ENCODE measurements around the gene ACYP1. TPM values are rescaled to one million over a fixed set of nuclear protein-coding genes. Genes with fewer than 3 reads are reported as not detected.

The ACYP1 gene
- polyA plus RNA-seq, 1 of the 3 experiments (the other 2 are of a cell fraction): 53.5 TPM

GRCh38 chr14:75095690-75096089, 31.9 kb upstream of the ACYP1 start:
- Histone ChIP-seq H3K79me2 (ENCODE audit: insufficient read depth) (no peaks in the 10 kb centered on the region; the same call in 1 of the 2 replicates), H3K4me2 (no peak overlapping the region), H2AFZ (ENCODE audit: low read depth) (no peak overlapping the region), H3K27me3 (ENCODE audit: insufficient read depth) (no peaks in the 10 kb centered on the region), H3K27ac (ENCODE audit: low read depth in 2 of 2, low read length in 1 of 2) (no peak overlapping the region), H3K9me3 (no peaks in the 10 kb centered on the region), H3F3A (replicated peaks; ENCODE audit: insufficient read depth) (peaks cover 4% of the 10 kb centered on the region), H3K36me3 (replicated peaks in 1 of 2; ENCODE audit: control insufficient read depth in 1 of 2, insufficient read depth in 2 of 2, low read length in 1 of 2) (peaks cover 57 to 59% of the 10 kb centered on the region in 2 experiments), H3K9me2 (no peaks in the 10 kb centered on the region), H3K9ac (no peak overlapping the region), H4K20me1 (ENCODE audit: insufficient read depth) (no peaks in the 10 kb centered on the region), H3K4me3 (ENCODE audit: low read depth in 2 of 2, low read length in 1 of 2) (no peak overlapping the region), H3K4me1 (ENCODE audit: control insufficient read depth in 1 of 2, insufficient read depth in 2 of 2, low read depth in 1 of 2, low read length in 1 of 2) (no peaks in the 10 kb centered on the region)
- WGBS (ENCODE audit: low lambda C conversion rate): 94% methylated on average over 4 of the region's 4 CpGs
- DNase-seq: no peak
- CTCF ChIA-PET: interaction anchor here (2.1 to 15.6 kb wide), 2 partner anchors 150 to 235 kb away, joined by 8 to 290 read pairs; no protein-coding TSS in a partner anchor
- POLR2A ChIA-PET: interaction anchor here (0.7 kb wide), 1 partner anchor 172 kb away, joined by 7 read pairs; the partner anchor contains the start of gene RPS6KL1
- TF ChIP-seq GATA2 (CRISPR knock-in tag; IDR thresholded peaks at IDR 0.05) (no peak), RCOR1 (IDR thresholded peaks at IDR 0.05; ENCODE audit: low read length) (no peak), POLR2AphosphoS5 (IDR thresholded peaks at IDR 0.05; ENCODE audit: low read depth, low read length) (no peak), PBX3 (IDR thresholded peaks at IDR 0.05) (no peak), NRF1 (IDR thresholded peaks at IDR 0.05; ENCODE audit: low read depth, low read length) (no peak), ZBTB33 (IDR thresholded peaks at IDR 0.05; ENCODE audit: borderline replicate concordance, low read depth) (no peak), GABPA (IDR thresholded peaks at IDR 0.05; ENCODE audit: low read depth) (no peak), TEAD4 (IDR thresholded peaks at IDR 0.05; ENCODE audit: borderline replicate concordance, insufficient read depth) (no peak), ELF1 (IDR thresholded peaks at IDR 0.05) (no peak), USF1 (IDR thresholded peaks at IDR 0.05; ENCODE audit: borderline replicate concordance, low read depth) (no peak), MEF2A (IDR thresholded peaks at IDR 0.05; ENCODE audit: borderline replicate concordance, low read depth) (no peak), TCF12 (IDR thresholded peaks at IDR 0.05) (no peak), SIN3A (IDR thresholded peaks at IDR 0.05; ENCODE audit: borderline replicate concordance, low read depth, low read length) (no peak)

GRCh38 chr14:75094896-75095295, 31.1 kb upstream of the ACYP1 start:
- ChIA-PET CTCF (interaction anchor here (1.0 to 15.6 kb wide), 4 partner anchors 10 to 234 kb away, joined by 4 to 290 read pairs (median 6); no protein-coding TSS in a partner anchor), POLR2A (no interaction called here)
- DNase-seq: no peak
- H3F3A ChIP-seq (replicated peaks; ENCODE audit: insufficient read depth): peaks cover 10% of the 10 kb centered on the region
- no peak overlapping the region for H3K9ac ChIP-seq
- H3K27me3 ChIP-seq (ENCODE audit: insufficient read depth): no peaks in the 10 kb centered on the region
- 97% methylated on average over 3 of the region's 3 CpGs for whole genome bisulfite sequencing (ENCODE audit: low lambda C conversion rate)
- H3K9me2 ChIP-seq: no peaks in the 10 kb centered on the region
- no peak overlapping the region for H2AFZ ChIP-seq (ENCODE audit: low read depth)
- H4K20me1 ChIP-seq (ENCODE audit: insufficient read depth): no peaks in the 10 kb centered on the region
- H3K9me3 ChIP-seq: no peaks in the 10 kb centered on the region
- peaks cover 54 to 55% of the 10 kb centered on the region in 2 experiments for H3K36me3 ChIP-seq (replicated peaks in 1 of 2; ENCODE audit: control insufficient read depth in 1 of 2, insufficient read depth in 2 of 2, low read length in 1 of 2)
- no peaks in the 10 kb centered on the region for H3K4me1 ChIP-seq (ENCODE audit: control insufficient read depth in 1 of 2, insufficient read depth in 2 of 2, low read depth in 1 of 2, low read length in 1 of 2)
- no peaks in the 10 kb centered on the region; the same call in 1 of the 2 replicates for H3K79me2 ChIP-seq (ENCODE audit: insufficient read depth)
- H3K27ac ChIP-seq (ENCODE audit: low read depth in 2 of 2, low read length in 1 of 2): no peak overlapping the region
- H3K4me2 ChIP-seq: no peak overlapping the region
- H3K4me3 ChIP-seq (ENCODE audit: low read depth in 2 of 2, low read length in 1 of 2): no peak overlapping the region
- TF ChIP-seq MAX (IDR thresholded peaks at IDR 0.05; ENCODE audit: low read depth) (no peak), RXRA (IDR thresholded peaks at IDR 0.05; ENCODE audit: borderline replicate concordance, low read depth) (no peak), SIN3A (IDR thresholded peaks at IDR 0.05; ENCODE audit: borderline replicate concordance, low read depth, low read length) (no peak), POLR2AphosphoS5 (IDR thresholded peaks at IDR 0.05; ENCODE audit: low read depth, low read length) (no peak), ELF1 (IDR thresholded peaks at IDR 0.05) (no peak), ZBTB33 (IDR thresholded peaks at IDR 0.05; ENCODE audit: borderline replicate concordance, low read depth) (no peak), FOXJ3 (CRISPR knock-in tag; IDR thresholded peaks at IDR 0.05) (no peak), SMC3 (IDR thresholded peaks at IDR 0.05; ENCODE audit: low read depth, low read length) (no peak), MEF2A (IDR thresholded peaks at IDR 0.05; ENCODE audit: borderline replicate concordance, low read depth) (no peak), MXI1 (IDR thresholded peaks at IDR 0.05; ENCODE audit: low read depth, low read length) (no peak), GATA2 (CRISPR knock-in tag; IDR thresholded peaks at IDR 0.05) (no peak), CHD2 (IDR thresholded peaks at IDR 0.05; ENCODE audit: low read length, partially characterized antibody) (no peak), PBX3 (IDR thresholded peaks at IDR 0.05) (no peak), FOSL2 (IDR thresholded peaks at IDR 0.05; ENCODE audit: borderline replicate concordance, low read depth) (no peak), FOXM1 (IDR thresholded peaks at IDR 0.05; ENCODE audit: low read depth) (no peak)

Data from SK-N-SH (cell line).